HG02852 (cell line): ENCODE data around the gene BPGM.

Experiments
- ATAC-seq: cut with Tn5 transposase; IDR thresholded peaks from one replicate; pipeline ENCODE4 v1.9.1; 2021; ENCODE audit warnings: mild to moderate bottlenecking, moderate library complexity; ENCODE audit not compliant: unreplicated experiment

BPGM gene

GRCh38 chr7:134714470-134715205, 68.0 kb downstream of the BPGM start:
- no peak for ATAC-seq

GRCh38 chr7:134718211-134718875, 71.7 kb downstream of the BPGM start:
- ATAC-seq = no peak

- no peak for ATAC-seq
Observed at GRCh38 chr7:134720091-134720935, 73.7 kb downstream of the BPGM start.

- no peak for ATAC-seq
Observed at GRCh38 chr7:134721171-134721570, 74.5 kb downstream of the BPGM start.

- no peak for ATAC-seq
Observed at GRCh38 chr7:134722786-134723322, 76.2 kb downstream of the BPGM start.

- no peak for ATAC-seq
Observed at GRCh38 chr7:134723892-134724291, 77.2 kb downstream of the BPGM start.

GRCh38 chr7:134724606-134725005, 78.0 kb downstream of the BPGM start:
- no peak for ATAC-seq

- ATAC-seq = no peak
Observed at GRCh38 chr7:134726581-134726980, 79.9 kb downstream of the BPGM start.

GRCh38 chr7:134727711-134728110, 81.1 kb downstream of the BPGM start:
- ATAC-seq = no peak
